ENCODE data around the gene KLHL42.

The KLHL42 gene

GRCh38 chr12:27781680-27782079, 1.6 kb downstream of the KLHL42 start (continued):
- TF ChIP-seq, protein P1, sequence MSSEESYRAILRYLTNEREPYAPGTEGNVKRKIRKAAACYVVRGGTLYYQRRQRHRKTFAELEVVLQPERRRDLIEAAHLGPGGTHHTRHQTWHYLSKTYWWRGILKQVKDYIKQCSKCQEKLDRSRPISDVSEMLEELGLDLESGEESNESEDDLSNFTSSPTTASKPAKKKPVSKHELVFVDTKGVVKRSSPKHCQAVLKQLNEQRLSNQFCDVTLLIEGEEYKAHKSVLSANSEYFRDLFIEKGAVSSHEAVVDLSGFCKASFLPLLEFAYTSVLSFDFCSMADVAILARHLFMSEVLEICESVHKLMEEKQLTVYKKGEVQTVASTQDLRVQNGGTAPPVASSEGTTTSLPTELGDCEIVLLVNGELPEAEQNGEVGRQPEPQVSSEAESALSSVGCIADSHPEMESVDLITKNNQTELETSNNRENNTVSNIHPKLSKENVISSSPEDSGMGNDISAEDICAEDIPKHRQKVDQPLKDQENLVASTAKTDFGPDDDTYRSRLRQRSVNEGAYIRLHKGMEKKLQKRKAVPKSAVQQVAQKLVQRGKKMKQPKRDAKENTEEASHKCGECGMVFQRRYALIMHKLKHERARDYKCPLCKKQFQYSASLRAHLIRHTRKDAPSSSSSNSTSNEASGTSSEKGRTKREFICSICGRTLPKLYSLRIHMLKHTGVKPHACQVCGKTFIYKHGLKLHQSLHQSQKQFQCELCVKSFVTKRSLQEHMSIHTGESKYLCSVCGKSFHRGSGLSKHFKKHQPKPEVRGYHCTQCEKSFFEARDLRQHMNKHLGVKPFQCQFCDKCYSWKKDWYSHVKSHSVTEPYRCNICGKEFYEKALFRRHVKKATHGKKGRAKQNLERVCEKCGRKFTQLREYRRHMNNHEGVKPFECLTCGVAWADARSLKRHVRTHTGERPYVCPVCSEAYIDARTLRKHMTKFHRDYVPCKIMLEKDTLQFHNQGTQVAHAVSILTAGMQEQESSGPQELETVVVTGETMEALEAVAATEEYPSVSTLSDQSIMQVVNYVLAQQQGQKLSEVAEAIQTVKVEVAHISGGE (tag by site-specific recombination; conservative IDR thresholded peaks at IDR 0.05; ENCODE audit: low read depth), result peak; percentile 88

DNA sequence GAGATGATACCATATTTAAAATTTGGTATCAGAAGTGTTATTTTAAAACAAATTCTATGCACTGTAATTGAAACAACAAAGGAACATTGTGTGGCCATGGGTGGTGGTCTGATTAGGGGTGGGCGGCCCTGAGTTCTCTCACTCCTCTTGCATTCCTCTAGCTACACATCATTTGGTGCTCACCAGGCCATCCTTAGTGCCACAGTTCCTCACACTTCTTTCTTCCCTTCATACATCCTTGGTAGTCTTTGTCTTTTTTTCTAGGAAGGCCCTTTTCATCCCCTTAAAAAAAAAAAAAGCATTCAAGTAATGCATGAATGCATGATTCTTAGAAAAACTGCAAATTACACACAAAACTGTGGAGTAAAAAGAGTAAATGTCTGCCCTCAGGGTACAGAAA, 2.4 kb downstream of the KLHL42 start:
- CTCF ChIA-PET, result interaction anchor here (0.6 kb wide), 1 partner anchor 325 kb away, joined by 3 read pairs; no protein-coding TSS in a partner anchor
- H3K4me1 ChIP-seq (ENCODE audit: control insufficient read depth, insufficient read depth, low read length), result peaks cover 9% of the 10 kb centered on the region; the same call in 1 of the 2 replicates
- POLR2A ChIA-PET, result no interaction called here
- no peak overlapping the region for H3K4me3 ChIP-seq (ENCODE audit: low read depth, low read length)
- no peak for TF ChIP-seq ZNF610 (tag by site-specific recombination; IDR thresholded peaks at IDR 0.05; ENCODE audit: borderline replicate concordance)
- no peak for TF ChIP-seq ZNF18 (tag by site-specific recombination; IDR thresholded peaks at IDR 0.05)
- no peak for TF ChIP-seq ZNF768 (tag by site-specific recombination; IDR thresholded peaks at IDR 0.05)
- TF ChIP-seq, protein P2, sequence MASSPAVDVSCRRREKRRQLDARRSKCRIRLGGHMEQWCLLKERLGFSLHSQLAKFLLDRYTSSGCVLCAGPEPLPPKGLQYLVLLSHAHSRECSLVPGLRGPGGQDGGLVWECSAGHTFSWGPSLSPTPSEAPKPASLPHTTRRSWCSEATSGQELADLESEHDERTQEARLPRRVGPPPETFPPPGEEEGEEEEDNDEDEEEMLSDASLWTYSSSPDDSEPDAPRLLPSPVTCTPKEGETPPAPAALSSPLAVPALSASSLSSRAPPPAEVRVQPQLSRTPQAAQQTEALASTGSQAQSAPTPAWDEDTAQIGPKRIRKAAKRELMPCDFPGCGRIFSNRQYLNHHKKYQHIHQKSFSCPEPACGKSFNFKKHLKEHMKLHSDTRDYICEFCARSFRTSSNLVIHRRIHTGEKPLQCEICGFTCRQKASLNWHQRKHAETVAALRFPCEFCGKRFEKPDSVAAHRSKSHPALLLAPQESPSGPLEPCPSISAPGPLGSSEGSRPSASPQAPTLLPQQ (tag by site-specific recombination; IDR thresholded peaks at IDR 0.05), result no peak
- TF ChIP-seq PRDM2 (tag by site-specific recombination; IDR thresholded peaks at IDR 0.05; ENCODE audit: borderline replicate concordance), result no peak
- no peak for TF ChIP-seq ZNF830 (tag by site-specific recombination; IDR thresholded peaks at IDR 0.05; ENCODE audit: low read depth)
- no peak for TF ChIP-seq ZXDB (tag by site-specific recombination; IDR thresholded peaks at IDR 0.05)
- no peak for TF ChIP-seq ZNF24 (tag by site-specific recombination; IDR thresholded peaks at IDR 0.05)
- no peak for TF ChIP-seq ZNF157 (tag by site-specific recombination; IDR thresholded peaks at IDR 0.05)
- TF ChIP-seq EGR2 (tag by site-specific recombination; IDR thresholded peaks at IDR 0.05; ENCODE audit: low read depth), result no peak
- TF ChIP-seq KLF7 (tag by site-specific recombination; IDR thresholded peaks at IDR 0.05; ENCODE audit: borderline replicate concordance), result no peak
- TF ChIP-seq ZNF114 (tag by site-specific recombination; IDR thresholded peaks at IDR 0.05), result no peak
- no peak for TF ChIP-seq ZNF426 (tag by site-specific recombination; IDR thresholded peaks at IDR 0.05)
- TF ChIP-seq, protein P3, sequence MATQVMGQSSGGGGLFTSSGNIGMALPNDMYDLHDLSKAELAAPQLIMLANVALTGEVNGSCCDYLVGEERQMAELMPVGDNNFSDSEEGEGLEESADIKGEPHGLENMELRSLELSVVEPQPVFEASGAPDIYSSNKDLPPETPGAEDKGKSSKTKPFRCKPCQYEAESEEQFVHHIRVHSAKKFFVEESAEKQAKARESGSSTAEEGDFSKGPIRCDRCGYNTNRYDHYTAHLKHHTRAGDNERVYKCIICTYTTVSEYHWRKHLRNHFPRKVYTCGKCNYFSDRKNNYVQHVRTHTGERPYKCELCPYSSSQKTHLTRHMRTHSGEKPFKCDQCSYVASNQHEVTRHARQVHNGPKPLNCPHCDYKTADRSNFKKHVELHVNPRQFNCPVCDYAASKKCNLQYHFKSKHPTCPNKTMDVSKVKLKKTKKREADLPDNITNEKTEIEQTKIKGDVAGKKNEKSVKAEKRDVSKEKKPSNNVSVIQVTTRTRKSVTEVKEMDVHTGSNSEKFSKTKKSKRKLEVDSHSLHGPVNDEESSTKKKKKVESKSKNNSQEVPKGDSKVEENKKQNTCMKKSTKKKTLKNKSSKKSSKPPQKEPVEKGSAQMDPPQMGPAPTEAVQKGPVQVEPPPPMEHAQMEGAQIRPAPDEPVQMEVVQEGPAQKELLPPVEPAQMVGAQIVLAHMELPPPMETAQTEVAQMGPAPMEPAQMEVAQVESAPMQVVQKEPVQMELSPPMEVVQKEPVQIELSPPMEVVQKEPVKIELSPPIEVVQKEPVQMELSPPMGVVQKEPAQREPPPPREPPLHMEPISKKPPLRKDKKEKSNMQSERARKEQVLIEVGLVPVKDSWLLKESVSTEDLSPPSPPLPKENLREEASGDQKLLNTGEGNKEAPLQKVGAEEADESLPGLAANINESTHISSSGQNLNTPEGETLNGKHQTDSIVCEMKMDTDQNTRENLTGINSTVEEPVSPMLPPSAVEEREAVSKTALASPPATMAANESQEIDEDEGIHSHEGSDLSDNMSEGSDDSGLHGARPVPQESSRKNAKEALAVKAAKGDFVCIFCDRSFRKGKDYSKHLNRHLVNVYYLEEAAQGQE (tag by site-specific recombination; IDR thresholded peaks at IDR 0.05), result no peak
- TF ChIP-seq ZNF350 (tag by site-specific recombination; IDR thresholded peaks at IDR 0.05), result no peak
- TF ChIP-seq, protein P4, sequence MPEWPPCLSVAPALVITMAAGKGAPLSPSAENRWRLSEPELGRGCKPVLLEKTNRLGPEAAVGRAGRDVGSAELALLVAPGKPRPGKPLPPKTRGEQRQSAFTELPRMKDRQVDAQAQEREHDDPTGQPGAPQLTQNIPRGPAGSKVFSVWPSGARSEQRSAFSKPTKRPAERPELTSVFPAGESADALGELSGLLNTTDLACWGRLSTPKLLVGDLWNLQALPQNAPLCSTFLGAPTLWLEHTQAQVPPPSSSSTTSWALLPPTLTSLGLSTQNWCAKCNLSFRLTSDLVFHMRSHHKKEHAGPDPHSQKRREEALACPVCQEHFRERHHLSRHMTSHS (tag by site-specific recombination; IDR thresholded peaks at IDR 0.05), result no peak
- H3K9me3 ChIP-seq (ENCODE audit: control insufficient read depth, insufficient read depth, low read depth, low read length), result no peaks in the 10 kb centered on the region
- no peak overlapping the region for H3K27ac ChIP-seq (ENCODE audit: extremely low read depth, low read depth, low read length)
- H3K36me3 ChIP-seq (ENCODE audit: control insufficient read depth in 2 of 2, insufficient read depth in 1 of 2, low read length in 2 of 2), result peaks cover 7 to 12% of the 10 kb centered on the region in 2 experiments

Measured in HEK293 (cell line).